ENCODE data around the gene RYR2.

- TF ChIP-seq POLR2AphosphoS5 (IDR thresholded peaks at IDR 0.05) = no peak
- TF ChIP-seq CTCF (IDR thresholded peaks at IDR 0.05) = peak in 3 of 6 experiments; percentile 16 to 45 (median 26)
Observed at GRCh38 chr1:237041795-237042525, at the start of gene RYR2.
